ENCODE measurements around the gene CARS2.

Gene CARS2

DNA sequence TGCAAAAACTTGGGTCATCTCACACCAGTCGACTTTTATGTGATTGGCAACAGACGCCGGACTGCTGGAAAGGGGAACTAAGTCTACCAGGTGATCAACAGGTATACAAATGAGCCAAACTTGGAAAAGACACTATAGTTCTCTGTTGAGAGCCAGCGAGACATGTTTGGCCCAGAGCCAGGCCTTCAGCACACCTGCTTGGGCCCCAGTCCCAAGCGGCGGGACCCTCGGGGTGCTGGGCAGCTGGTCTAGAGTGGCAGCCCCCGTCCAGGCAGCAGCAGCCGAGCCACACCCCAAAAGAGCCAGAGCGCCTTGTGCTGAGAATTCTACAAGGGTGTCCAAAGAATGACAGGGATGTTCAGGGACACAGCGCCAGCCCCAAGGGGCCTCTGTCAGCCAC is 62.6 kb downstream of the CARS2 start:
- no peak overlapping the region for H3K4me3 ChIP-seq (ENCODE audit: low read depth, low read length)
- DNase-seq (ENCODE audit: low read depth), result no peak
- no peak for TF ChIP-seq MYC (IDR thresholded peaks at IDR 0.05; ENCODE audit: low read depth, low read length)
- TF ChIP-seq, protein P1, sequence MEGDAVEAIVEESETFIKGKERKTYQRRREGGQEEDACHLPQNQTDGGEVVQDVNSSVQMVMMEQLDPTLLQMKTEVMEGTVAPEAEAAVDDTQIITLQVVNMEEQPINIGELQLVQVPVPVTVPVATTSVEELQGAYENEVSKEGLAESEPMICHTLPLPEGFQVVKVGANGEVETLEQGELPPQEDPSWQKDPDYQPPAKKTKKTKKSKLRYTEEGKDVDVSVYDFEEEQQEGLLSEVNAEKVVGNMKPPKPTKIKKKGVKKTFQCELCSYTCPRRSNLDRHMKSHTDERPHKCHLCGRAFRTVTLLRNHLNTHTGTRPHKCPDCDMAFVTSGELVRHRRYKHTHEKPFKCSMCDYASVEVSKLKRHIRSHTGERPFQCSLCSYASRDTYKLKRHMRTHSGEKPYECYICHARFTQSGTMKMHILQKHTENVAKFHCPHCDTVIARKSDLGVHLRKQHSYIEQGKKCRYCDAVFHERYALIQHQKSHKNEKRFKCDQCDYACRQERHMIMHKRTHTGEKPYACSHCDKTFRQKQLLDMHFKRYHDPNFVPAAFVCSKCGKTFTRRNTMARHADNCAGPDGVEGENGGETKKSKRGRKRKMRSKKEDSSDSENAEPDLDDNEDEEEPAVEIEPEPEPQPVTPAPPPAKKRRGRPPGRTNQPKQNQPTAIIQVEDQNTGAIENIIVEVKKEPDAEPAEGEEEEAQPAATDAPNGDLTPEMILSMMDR (IDR thresholded peaks at IDR 0.05; ENCODE audit: low read depth, low read length), result no peak
- TF ChIP-seq POLR2A (IDR thresholded peaks at IDR 0.05; ENCODE audit: extremely low read depth, insufficient read length), result no peak
- TF ChIP-seq, protein P2, sequence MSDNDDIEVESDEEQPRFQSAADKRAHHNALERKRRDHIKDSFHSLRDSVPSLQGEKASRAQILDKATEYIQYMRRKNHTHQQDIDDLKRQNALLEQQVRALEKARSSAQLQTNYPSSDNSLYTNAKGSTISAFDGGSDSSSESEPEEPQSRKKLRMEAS (IDR thresholded peaks at IDR 0.05; ENCODE audit: low read depth, low read length), result no peak

DNA sequence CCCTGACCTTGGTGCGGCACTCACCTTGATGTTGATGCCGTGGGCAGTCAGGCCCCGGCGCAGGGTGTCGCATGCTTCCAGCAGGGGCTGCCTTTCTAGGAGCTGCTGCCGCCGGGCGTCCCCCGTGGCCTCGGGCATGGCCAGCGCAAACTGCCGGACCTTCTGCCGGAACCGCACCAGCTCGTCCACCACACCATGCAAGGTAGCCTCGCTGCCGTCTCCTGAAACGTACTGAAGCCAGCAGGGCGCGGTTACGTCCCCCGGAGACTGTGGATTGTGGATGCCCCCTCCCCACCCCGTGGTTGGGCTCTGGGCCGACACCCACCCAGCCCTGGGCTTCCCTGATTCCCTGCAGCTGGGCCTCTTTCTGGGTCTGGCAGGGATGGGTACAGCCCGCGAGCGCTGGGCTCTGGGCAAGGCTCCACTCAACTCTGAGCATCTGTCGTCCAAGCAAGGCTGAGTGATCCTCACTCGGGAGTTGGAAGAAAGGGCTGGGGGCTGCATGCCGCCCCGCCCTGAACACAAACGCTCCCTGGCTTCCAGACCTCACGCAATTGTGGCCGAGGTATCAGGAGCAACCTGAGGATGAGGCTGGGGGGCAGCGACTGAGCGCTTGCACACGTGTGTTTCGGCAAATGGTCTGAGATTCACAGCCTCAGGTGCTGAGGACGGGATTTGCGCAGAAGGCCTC is 63.5 kb downstream of the CARS2 start:
- no peak for DNase-seq (ENCODE audit: low read depth)

DNA sequence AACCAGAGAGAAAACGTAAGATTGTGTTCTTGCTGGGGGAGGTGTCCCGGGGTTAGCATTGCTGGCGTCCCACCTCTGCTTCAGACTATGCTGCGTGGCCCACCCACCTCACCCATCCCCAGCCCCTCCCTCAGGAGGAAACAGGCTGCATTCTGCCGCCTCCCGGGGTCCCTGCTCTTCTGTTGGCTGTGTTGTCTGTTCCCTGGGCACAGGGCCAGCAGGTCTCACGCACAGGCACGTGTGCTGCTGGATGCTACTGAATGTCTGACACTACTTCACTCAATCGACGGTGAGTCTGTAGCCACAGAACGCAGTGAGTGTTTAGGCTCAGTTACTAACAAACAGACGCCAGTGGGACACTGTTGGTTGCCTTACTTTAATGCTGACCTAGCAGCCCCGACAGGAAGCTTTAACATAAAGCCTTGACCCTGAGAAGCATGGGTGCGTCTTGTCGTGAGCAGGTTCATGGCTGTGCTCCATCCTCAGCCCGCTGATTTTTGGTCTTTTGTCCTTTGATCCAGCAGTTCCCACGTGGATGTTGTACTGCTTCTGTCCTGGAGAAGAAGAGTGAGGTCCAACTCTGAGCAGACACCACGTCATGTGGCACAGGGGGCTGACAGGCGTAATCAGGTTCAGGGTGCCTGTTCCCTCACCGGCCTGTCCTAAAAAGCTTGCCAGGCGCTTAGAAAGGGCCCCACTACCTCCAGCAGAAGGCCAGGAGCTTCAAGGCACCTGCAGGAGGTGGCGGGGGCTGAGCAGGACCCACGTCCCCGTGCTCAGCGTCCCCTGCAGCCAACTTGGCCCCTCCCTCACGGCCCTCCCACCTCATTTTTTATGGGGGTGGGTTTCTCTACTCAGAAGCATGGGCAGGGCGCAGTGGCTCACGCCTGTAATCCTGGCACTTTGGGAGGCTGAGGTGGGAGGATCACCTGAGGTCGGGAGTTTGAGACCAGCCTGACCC is 64.6 kb downstream of the CARS2 start:
- no peak overlapping the region for H3K4me3 ChIP-seq (ENCODE audit: low read depth, low read length)
- DNase-seq (ENCODE audit: low read depth), result no peak

More for the DNA sequence above, 63.5 kb downstream of the CARS2 start:
- TF ChIP-seq, protein P1 (IDR thresholded peaks at IDR 0.05; ENCODE audit: low read depth, low read length), result no peak
- TF ChIP-seq, protein P2 (IDR thresholded peaks at IDR 0.05; ENCODE audit: low read depth, low read length), result no peak
- TF ChIP-seq POLR2A (IDR thresholded peaks at IDR 0.05; ENCODE audit: extremely low read depth, insufficient read length) (no peak), MYC (IDR thresholded peaks at IDR 0.05; ENCODE audit: low read depth, low read length) (no peak)
- H3K4me3 ChIP-seq (ENCODE audit: low read depth, low read length), result no peak overlapping the region

DNA sequence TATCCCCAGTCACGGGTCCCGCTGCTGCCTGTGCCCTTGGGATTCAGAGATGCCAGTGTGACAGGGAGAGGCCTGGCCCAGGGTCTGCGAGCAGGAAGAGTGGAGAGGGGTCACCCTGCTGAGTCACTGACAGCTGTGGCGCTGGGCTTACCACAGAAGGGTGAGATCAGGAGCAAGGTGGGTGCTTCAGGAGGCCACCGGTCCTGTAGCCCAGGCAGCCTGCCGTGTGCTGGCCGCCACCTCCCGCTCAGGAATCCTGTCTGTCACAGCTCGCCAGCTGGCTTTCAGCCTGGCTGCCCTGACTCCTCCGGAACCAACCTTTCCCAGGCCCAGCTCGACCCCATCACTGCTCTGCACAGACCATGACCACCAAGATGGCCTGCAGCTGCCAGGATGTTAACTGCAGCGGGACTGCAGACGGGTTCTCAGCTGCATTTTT is 65.3 kb downstream of the CARS2 start:
- no peak overlapping the region for H3K4me3 ChIP-seq (ENCODE audit: low read depth, low read length)
- DNase-seq (ENCODE audit: low read depth), result no peak
- no peak for TF ChIP-seq MYC (IDR thresholded peaks at IDR 0.05; ENCODE audit: low read depth, low read length)
- TF ChIP-seq, protein P1 (IDR thresholded peaks at IDR 0.05; ENCODE audit: low read depth, low read length), result no peak
- TF ChIP-seq, protein P2 (IDR thresholded peaks at IDR 0.05; ENCODE audit: low read depth, low read length), result no peak
- no peak for TF ChIP-seq POLR2A (IDR thresholded peaks at IDR 0.05; ENCODE audit: extremely low read depth, insufficient read length)

More for the DNA sequence above, 64.6 kb downstream of the CARS2 start:
- TF ChIP-seq POLR2A (IDR thresholded peaks at IDR 0.05; ENCODE audit: extremely low read depth, insufficient read length) (no peak), MYC (IDR thresholded peaks at IDR 0.05; ENCODE audit: low read depth, low read length) (no peak)

DNA sequence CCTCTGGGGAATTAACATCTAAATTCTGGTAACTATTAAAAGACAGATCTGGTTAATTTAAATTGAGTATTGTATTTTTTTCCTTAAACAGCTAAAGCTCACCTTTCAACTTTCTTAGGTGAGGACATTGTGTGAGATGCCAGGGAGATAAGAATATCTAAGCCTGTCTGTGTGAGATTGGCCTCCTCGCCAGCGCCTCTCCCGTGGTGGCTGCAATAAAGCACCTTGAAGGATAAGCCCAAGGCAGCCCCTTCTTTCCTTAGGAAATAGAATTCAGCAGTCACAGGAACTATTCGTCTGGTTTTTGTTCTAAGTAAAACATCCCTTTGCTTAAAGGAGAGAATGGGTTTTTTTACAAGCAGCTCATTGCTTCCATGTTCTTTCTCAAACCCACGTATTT is 66.0 kb downstream of the CARS2 start:
- DNase-seq (ENCODE audit: low read depth), result no peak
- no peak overlapping the region for H3K4me3 ChIP-seq (ENCODE audit: low read depth, low read length)
- no peak for TF ChIP-seq MYC (IDR thresholded peaks at IDR 0.05; ENCODE audit: low read depth, low read length)
- TF ChIP-seq POLR2A (IDR thresholded peaks at IDR 0.05; ENCODE audit: extremely low read depth, insufficient read length), result no peak
- TF ChIP-seq, protein P2 (IDR thresholded peaks at IDR 0.05; ENCODE audit: low read depth, low read length), result no peak
- TF ChIP-seq, protein P1 (IDR thresholded peaks at IDR 0.05; ENCODE audit: low read depth, low read length), result no peak
